Measurements from ENCODE around the gene DLG5.

The DLG5 gene

DNA sequence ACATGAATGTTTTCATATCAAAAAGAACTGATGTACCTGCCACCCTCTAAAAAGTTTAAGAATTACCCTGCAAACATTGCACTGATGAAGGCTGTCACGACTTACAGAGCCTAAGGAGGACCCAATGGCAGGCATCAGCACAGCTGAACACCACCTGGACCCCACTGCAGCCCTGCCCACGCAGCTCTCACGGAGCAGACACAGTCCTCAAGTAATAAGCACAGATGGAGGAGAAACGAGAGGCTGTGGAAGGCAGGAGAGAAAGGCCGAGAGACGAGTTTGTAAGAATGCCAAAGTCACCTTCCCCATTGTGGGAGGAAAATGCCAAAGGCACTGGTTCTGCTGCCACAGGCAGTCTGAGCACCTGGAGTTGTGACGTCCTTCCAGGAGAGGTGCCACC, 135.0 kb downstream of the DLG5 start:
- Histone ChIP-seq H3K4me2 (ENCODE audit: low read length) (no peak overlapping the region), H3K9me3 (ENCODE audit: insufficient read depth, low read length) (no peaks in the 10 kb centered on the region), H3K79me2 (ENCODE audit: low read length) (no peaks in the 10 kb centered on the region), H3K9ac (ENCODE audit: low read length) (no peak overlapping the region), H3K4me3 (ENCODE audit: low read length) (no peak overlapping the region), H2AFZ (ENCODE audit: low read depth, low read length) (no peak overlapping the region), H3K4me1 (ENCODE audit: low read length) (no peaks in the 10 kb centered on the region), H3K36me3 (replicated peaks; ENCODE audit: low read depth, low read length) (no peaks in the 10 kb centered on the region), H4K20me1 (ENCODE audit: insufficient read depth, low read length) (no peaks in the 10 kb centered on the region), H3K27ac (ENCODE audit: low read length) (no peak overlapping the region), H3K27me3 (ENCODE audit: low read depth, low read length) (no peaks in the 10 kb centered on the region)
- TF ChIP-seq, protein P1, sequence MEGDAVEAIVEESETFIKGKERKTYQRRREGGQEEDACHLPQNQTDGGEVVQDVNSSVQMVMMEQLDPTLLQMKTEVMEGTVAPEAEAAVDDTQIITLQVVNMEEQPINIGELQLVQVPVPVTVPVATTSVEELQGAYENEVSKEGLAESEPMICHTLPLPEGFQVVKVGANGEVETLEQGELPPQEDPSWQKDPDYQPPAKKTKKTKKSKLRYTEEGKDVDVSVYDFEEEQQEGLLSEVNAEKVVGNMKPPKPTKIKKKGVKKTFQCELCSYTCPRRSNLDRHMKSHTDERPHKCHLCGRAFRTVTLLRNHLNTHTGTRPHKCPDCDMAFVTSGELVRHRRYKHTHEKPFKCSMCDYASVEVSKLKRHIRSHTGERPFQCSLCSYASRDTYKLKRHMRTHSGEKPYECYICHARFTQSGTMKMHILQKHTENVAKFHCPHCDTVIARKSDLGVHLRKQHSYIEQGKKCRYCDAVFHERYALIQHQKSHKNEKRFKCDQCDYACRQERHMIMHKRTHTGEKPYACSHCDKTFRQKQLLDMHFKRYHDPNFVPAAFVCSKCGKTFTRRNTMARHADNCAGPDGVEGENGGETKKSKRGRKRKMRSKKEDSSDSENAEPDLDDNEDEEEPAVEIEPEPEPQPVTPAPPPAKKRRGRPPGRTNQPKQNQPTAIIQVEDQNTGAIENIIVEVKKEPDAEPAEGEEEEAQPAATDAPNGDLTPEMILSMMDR (IDR thresholded peaks at IDR 0.05; ENCODE audit: low read depth, low read length) = no peak
- TF ChIP-seq EZH2phosphoT487 (IDR thresholded peaks at IDR 0.05; ENCODE audit: low read depth) = no peak

GRCh38 chr10:77789861-77790260, 136.7 kb downstream of the DLG5 start:
- H3K9me3 ChIP-seq (ENCODE audit: insufficient read depth, low read length) = no peaks in the 10 kb centered on the region
- H3K27ac ChIP-seq (ENCODE audit: low read length) = no peak overlapping the region
- no peak overlapping the region for H3K9ac ChIP-seq (ENCODE audit: low read length)
- H3K4me1 ChIP-seq (ENCODE audit: low read length) = no peaks in the 10 kb centered on the region
- H3K4me3 ChIP-seq (ENCODE audit: low read length) = no peak overlapping the region
- no peaks in the 10 kb centered on the region for H3K79me2 ChIP-seq (ENCODE audit: low read length)
- H3K27me3 ChIP-seq (ENCODE audit: low read depth, low read length) = no peaks in the 10 kb centered on the region
- H3K36me3 ChIP-seq (replicated peaks; ENCODE audit: low read depth, low read length) = no peaks in the 10 kb centered on the region
- no peak for TF ChIP-seq EZH2phosphoT487 (IDR thresholded peaks at IDR 0.05; ENCODE audit: low read depth)
- TF ChIP-seq, protein P1 (IDR thresholded peaks at IDR 0.05; ENCODE audit: low read depth, low read length) = no peak
- H3K4me2 ChIP-seq (ENCODE audit: low read length) = no peak overlapping the region
- no peak overlapping the region for H2AFZ ChIP-seq (ENCODE audit: low read depth, low read length)
- H4K20me1 ChIP-seq (ENCODE audit: insufficient read depth, low read length) = no peaks in the 10 kb centered on the region

GRCh38 chr10:77789016-77789415, 137.5 kb downstream of the DLG5 start:
- H3K79me2 ChIP-seq (ENCODE audit: low read length) = no peaks in the 10 kb centered on the region
- no peak overlapping the region for H3K4me3 ChIP-seq (ENCODE audit: low read length)

GRCh38 chr10:77788496-77789010, 138.0 kb downstream of the DLG5 start:
- Histone ChIP-seq H3K9me3 (ENCODE audit: insufficient read depth, low read length) (no peaks in the 10 kb centered on the region), H2AFZ (ENCODE audit: low read depth, low read length) (no peak overlapping the region), H4K20me1 (ENCODE audit: insufficient read depth, low read length) (no peaks in the 10 kb centered on the region), H3K27me3 (ENCODE audit: low read depth, low read length) (no peaks in the 10 kb centered on the region), H3K79me2 (ENCODE audit: low read length) (no peaks in the 10 kb centered on the region), H3K4me1 (ENCODE audit: low read length) (no peaks in the 10 kb centered on the region), H3K4me2 (ENCODE audit: low read length) (no peak overlapping the region), H3K36me3 (replicated peaks; ENCODE audit: low read depth, low read length) (no peaks in the 10 kb centered on the region), H3K27ac (ENCODE audit: low read length) (no peak overlapping the region), H3K4me3 (ENCODE audit: low read length) (no peak overlapping the region), H3K9ac (ENCODE audit: low read length) (no peak overlapping the region)
- TF ChIP-seq EZH2phosphoT487 (IDR thresholded peaks at IDR 0.05; ENCODE audit: low read depth) = no peak
- TF ChIP-seq, protein P1 (IDR thresholded peaks at IDR 0.05; ENCODE audit: low read depth, low read length) = no peak

More at GRCh38 chr10:77789016-77789415, 137.5 kb downstream of the DLG5 start:
- no peak overlapping the region for H2AFZ ChIP-seq (ENCODE audit: low read depth, low read length)
- H3K4me2 ChIP-seq (ENCODE audit: low read length) = no peak overlapping the region
- no peaks in the 10 kb centered on the region for H3K4me1 ChIP-seq (ENCODE audit: low read length)
- H4K20me1 ChIP-seq (ENCODE audit: insufficient read depth, low read length) = no peaks in the 10 kb centered on the region
- no peaks in the 10 kb centered on the region for H3K36me3 ChIP-seq (replicated peaks; ENCODE audit: low read depth, low read length)
- H3K9ac ChIP-seq (ENCODE audit: low read length) = no peak overlapping the region
- H3K9me3 ChIP-seq (ENCODE audit: insufficient read depth, low read length) = no peaks in the 10 kb centered on the region
- H3K27me3 ChIP-seq (ENCODE audit: low read depth, low read length) = no peaks in the 10 kb centered on the region
- no peak overlapping the region for H3K27ac ChIP-seq (ENCODE audit: low read length)
- TF ChIP-seq, protein P1 (IDR thresholded peaks at IDR 0.05; ENCODE audit: low read depth, low read length) = no peak
- TF ChIP-seq EZH2phosphoT487 (IDR thresholded peaks at IDR 0.05; ENCODE audit: low read depth) = no peak

Measured in OCI-LY3 (cell line).